Thoracic aorta (tissue), 2 donors: Measurements from ENCODE around the gene ZMYND8. TPM values are rescaled to one million over a fixed set of nuclear protein-coding genes. Genes with fewer than 3 reads are reported as not detected.
"Not testable (repeated sequence)": the region's sequence is repeated elsewhere in the genome, so short reads cannot be mapped to it uniquely, and the experiment has no call there.

ENCODE experiments used
- ATAC-seq: fragments of 150-250 bp; one replicate; pipeline ENCODE4 v1.8.0; 2017; ENCODE audit warnings: low read depth; ENCODE audit not compliant: insufficient number of reproducible peaks, low FRiP score
- DNase-seq: peaks from one replicate; pipeline ENCODE4 v3.0.0-alpha.2; 2020; ENCODE audit warnings: low spot score
- H3K27ac ChIP-seq, 2 donors: fragments of 200-600 bp; sonication (generic); 1 replicate in 1 of 2; 2 replicates in 1 of 2; pipeline ENCODE4 v1.5.1; 2016; ENCODE audit warnings: mild to moderate bottlenecking in 2 of 2, moderate library complexity in 2 of 2
- H3K27me3 ChIP-seq: fragments of 200-600 bp; sonication (generic); replicated peaks from 2 replicates; pipeline ENCODE4 v1.6.0; 2016; ENCODE audit warnings: mild to moderate bottlenecking; ENCODE audit not compliant: insufficient read depth
- H3K36me3 ChIP-seq: fragments of 200-600 bp; sonication (generic); one replicate; pipeline ENCODE4 v1.5.1; 2016
- H3K4me1 ChIP-seq, 2 donors: fragments of 200-600 bp; sonication (generic); 1 replicate in 1 of 2; 2 replicates in 1 of 2; pipeline versions ENCODE4 v1.5.1 to v1.6.0; 2016; ENCODE audit warnings: low read depth in 2 of 2, mild to moderate bottlenecking in 1 of 2; ENCODE audit not compliant: control insufficient read depth in 1 of 2
- H3K4me3 ChIP-seq: fragments of 200-600 bp; sonication (generic); 2 replicates; pipeline ENCODE4 v1.5.1; 2016; ENCODE audit warnings: mild to moderate bottlenecking
- H3K9me3 ChIP-seq: fragments of 200-600 bp; sonication (generic); 2 replicates; pipeline ENCODE4 v1.5.1; 2016
- CTCF ChIP-seq: fragments of 200-600 bp; sonication (generic); IDR thresholded peaks from one replicate; pipeline ENCODE4 v1.5.1; 2019; ENCODE audit warnings: antibody characterized with exemption
- total RNA-seq, 2 donors: library from RNA; depleted of rRNA; stranded (reverse); fragments of >200 nt; gene quantifications; one replicate each; pipeline versions ENCODE4 v1.1.0 to v1.2.3, GENCODE V29; 2016

Gene ZMYND8
- total RNA-seq, 2 donors from 2014 or later: 17.9 to 27.2 TPM

- Histone ChIP-seq H3K27ac (peak overlapping the region; percentile 83 to 85), H3K36me3 (peaks cover 6% of the 10 kb centered on the region), H3K4me1 (peaks cover 18 to 37% of the 10 kb centered on the region in 2 donors)
These were observed 46.6 kb downstream of the ZMYND8 start for GRCh38 chr20:47309806-47310426.

GRCh38 chr20:47309394-47309793 lies 47.1 kb downstream of the ZMYND8 start:
- Histone ChIP-seq H3K4me1 (peaks cover 18 to 38% of the 10 kb centered on the region in 2 donors), H3K27me3 (no peaks in the 10 kb centered on the region), H3K4me3 (peak overlapping the region; percentile 12), H3K27ac (peak overlapping the region; percentile 83 to 85), H3K9me3 (no peaks in the 10 kb centered on the region), H3K36me3 (peaks cover 6% of the 10 kb centered on the region)
- no peak for TF ChIP-seq CTCF
- ATAC-seq (no peak), DNase-seq (no peak)

More at GRCh38 chr20:47309806-47310426, 46.6 kb downstream of the ZMYND8 start:
- TF ChIP-seq CTCF: no peak
- ATAC-seq (peak; percentile 19), DNase-seq (no peak)
- Histone ChIP-seq H3K4me3 (peak overlapping the region; percentile 12), H3K9me3 (no peaks in the 10 kb centered on the region), H3K27me3 (no peaks in the 10 kb centered on the region)

- H3K4me3 ChIP-seq, H3K27me3 ChIP-seq, H3K36me3 ChIP-seq, ATAC-seq, H3K27ac ChIP-seq, H3K9me3 ChIP-seq, DNase-seq: not testable (repeated sequence)
- peaks cover 26 to 48% of the 10 kb centered on the region in 2 donors for H3K4me1 ChIP-seq
These were observed 48.9 kb downstream of the ZMYND8 start for GRCh38 chr20:47307569-47307968.

GRCh38 chr20:47306755-47307370 lies 49.6 kb downstream of the ZMYND8 start:
- TF ChIP-seq CTCF: no peak
- no peak for DNase-seq
- Histone ChIP-seq H3K4me3 (no peak overlapping the region), H3K9me3 (no peaks in the 10 kb centered on the region), H3K36me3 (peaks cover 6% of the 10 kb centered on the region), H3K27ac (no peak overlapping the region), H3K27me3 (no peaks in the 10 kb centered on the region), H3K4me1 (peaks cover 26 to 43% of the 10 kb centered on the region in 2 donors)
- no peak for ATAC-seq

GRCh38 chr20:47306095-47306494 lies 50.4 kb downstream of the ZMYND8 start:
- Histone ChIP-seq H3K27ac (no peak overlapping the region), H3K36me3 (peaks cover 6% of the 10 kb centered on the region), H3K4me3 (no peak overlapping the region), H3K9me3 (no peaks in the 10 kb centered on the region), H3K27me3 (no peaks in the 10 kb centered on the region), H3K4me1 (peaks cover 26 to 43% of the 10 kb centered on the region in 2 donors)
- DNase-seq (no peak), ATAC-seq (no peak)
- no peak for TF ChIP-seq CTCF
